ENCODE measurements around the gene MAP7. TPM values are rescaled to one million over a fixed set of nuclear protein-coding genes. Genes with fewer than 3 reads are reported as not detected.
"Not testable (repeated sequence)": the region's sequence is repeated elsewhere in the genome, so short reads cannot be mapped to it uniquely, and the experiment has no call there.

The MAP7 gene
- total RNA-seq, 2 experiments from 2014 or later: 1.1 to 1.3 TPM

DNA sequence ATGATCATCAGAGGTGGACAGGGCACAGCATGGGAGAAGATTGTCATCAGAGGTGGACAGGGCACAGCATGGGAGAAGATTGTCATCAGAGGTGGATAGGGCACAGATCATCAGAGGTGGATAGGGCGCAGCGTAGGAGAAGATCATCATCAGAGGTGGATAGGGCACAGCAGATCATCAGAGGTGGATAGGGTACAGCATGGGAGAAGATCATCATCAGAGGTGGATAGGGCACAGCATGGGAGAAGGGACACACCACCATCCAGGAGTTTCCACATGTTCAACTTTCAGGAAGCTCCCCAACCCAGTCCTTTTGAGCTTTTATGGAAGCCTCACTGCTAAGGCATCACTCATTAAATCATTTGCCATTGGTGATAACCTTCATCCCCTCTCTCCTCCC lies 104.1 kb downstream of the MAP7 start:
- no peak for DNase-seq
- intact Hi-C loops (cut with micrococcal nuclease): no loop called here
- Mint-ChIP-seq H3K36me3 (ENCODE audit: low read depth) (no peaks in the 10 kb centered on the region), H3K27me3 (ENCODE audit: low read depth) (no peaks in the 10 kb centered on the region), H3K4me3 (no peak overlapping the region), H3K9me3 (peaks cover 3% of the 10 kb centered on the region), H3K4me1 (ENCODE audit: low read depth) (no peaks in the 10 kb centered on the region), H3K27ac (no peak overlapping the region)
- CTCF ChIA-PET: no interaction called here

DNA sequence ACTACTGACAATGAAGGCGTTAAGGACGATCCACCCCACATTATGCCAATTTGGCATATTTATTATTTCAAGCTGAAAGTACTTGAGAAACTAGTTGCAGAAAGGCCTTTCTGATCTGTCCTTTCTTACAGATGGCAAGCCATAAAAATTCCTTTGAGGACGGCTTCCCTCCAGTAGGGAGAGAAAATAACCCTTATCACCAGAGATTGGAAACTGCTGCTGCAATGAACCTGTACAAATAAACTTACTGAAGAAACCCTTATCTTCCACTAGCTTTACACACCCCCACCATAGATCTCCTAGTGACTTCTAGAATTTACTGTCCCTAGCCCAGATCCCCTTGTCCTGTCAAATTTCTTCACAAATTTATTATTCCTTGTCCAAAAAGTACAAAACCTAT lies 105.2 kb downstream of the MAP7 start:
- Mint-ChIP-seq H3K36me3 (ENCODE audit: low read depth) (no peaks in the 10 kb centered on the region), H3K4me3 (no peak overlapping the region), H3K27ac (no peak overlapping the region), H3K4me1 (ENCODE audit: low read depth) (no peaks in the 10 kb centered on the region), H3K9me3 (no peaks in the 10 kb centered on the region), H3K27me3 (ENCODE audit: low read depth) (no peaks in the 10 kb centered on the region)
- CTCF ChIA-PET: interaction anchor here (1.4 kb wide), 1 partner anchor 105 kb away, joined by 3 read pairs; the partner anchor contains the start of gene MAP7
- intact Hi-C loops (cut with micrococcal nuclease): no loop called here
- DNase-seq: no peak

DNA sequence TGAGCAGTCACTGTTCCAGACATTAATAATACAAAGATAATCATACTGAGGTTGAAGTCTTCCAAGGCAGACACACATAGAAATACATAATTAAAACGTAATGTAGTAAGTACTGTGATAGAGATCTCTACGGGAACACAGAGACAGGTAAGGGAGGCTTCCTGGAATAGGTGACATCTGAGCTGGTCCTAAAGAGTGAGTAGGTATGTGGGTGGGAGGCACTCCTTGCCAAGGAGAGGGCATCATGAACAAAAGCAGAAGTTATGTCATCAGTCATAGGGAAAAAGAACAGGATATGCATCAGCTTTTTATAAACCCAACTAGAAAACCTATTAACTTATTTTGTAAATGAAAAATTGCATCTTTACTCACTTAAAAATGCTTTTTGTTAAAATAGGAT lies 110.0 kb downstream of the MAP7 start:
- Mint-ChIP-seq H3K4me1 (ENCODE audit: low read depth) (no peaks in the 10 kb centered on the region), H3K9me3 (no peaks in the 10 kb centered on the region), H3K27me3 (ENCODE audit: low read depth) (no peaks in the 10 kb centered on the region), H3K36me3 (ENCODE audit: low read depth) (no peaks in the 10 kb centered on the region), H3K27ac (no peak overlapping the region), H3K4me3 (no peak overlapping the region)
- DNase-seq: no peak
- intact Hi-C loops (cut with micrococcal nuclease): no loop called here
- CTCF ChIA-PET: no interaction called here

DNA sequence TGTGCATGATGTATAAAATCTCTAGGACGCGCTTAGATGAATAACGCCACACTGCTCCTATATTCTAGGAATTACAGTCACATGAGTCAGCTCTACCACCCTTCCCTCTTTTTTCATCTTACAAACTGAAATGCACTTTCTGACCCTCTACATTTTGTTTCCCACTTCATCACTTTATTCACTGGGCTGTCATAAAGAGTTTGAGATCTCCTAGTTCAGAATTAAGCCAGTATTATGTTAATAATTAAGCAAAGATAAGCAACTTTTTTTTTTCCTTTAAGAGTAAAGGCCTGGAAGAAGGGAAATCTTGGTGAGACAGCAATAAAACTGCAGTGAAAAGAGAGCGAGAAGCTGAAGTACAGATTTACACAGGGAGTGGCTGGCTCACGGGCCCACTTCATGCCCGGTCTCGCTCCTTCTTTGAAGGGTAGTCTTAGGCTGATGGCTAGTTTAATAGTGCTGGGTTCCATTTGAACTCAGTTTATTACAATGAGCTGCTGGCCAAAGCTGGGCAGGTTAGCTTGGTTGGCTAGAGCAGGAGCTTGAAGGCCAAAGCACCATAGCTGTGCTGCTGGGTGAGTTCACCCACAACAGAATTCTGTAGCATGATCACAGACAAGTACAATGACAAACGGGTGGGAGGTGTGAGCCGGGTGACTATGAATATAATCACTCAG lies 110.6 kb downstream of the MAP7 start:
- no peaks in the 10 kb centered on the region for H3K9me3 Mint-ChIP-seq
- H3K36me3 Mint-ChIP-seq (ENCODE audit: low read depth): no peaks in the 10 kb centered on the region
- no peaks in the 10 kb centered on the region for H3K4me1 Mint-ChIP-seq (ENCODE audit: low read depth)
- intact Hi-C loops (cut with micrococcal nuclease): no loop called here
- DNase-seq: no peak
- no peak overlapping the region for H3K27ac Mint-ChIP-seq
- no peaks in the 10 kb centered on the region for H3K27me3 Mint-ChIP-seq (ENCODE audit: low read depth)
- no peak overlapping the region for H3K4me3 Mint-ChIP-seq
- CTCF ChIA-PET: interaction anchor here (0.6 kb wide), 1 partner anchor 73 kb away, joined by 3 read pairs; no protein-coding TSS in a partner anchor

DNA sequence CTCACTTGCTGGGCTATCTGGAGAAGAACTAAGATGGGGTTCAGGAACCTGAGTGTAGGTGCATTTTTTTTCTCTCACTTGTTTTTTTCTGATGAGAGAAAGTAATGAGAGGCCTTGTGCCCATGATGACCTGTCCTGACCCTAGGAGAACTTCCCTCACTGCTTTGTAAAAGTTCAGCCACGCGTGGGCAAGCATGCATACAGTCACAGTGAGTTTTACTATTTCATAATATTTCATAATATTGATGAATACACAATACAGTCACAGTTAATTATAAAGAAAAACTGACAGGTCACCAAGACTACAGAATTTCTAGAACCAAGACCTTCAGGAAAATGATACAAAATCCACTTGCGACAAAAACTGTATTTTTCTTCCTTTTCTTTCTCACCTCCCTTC lies 111.8 kb downstream of the MAP7 start:
- Mint-ChIP-seq H3K4me3 (no peak overlapping the region), H3K4me1 (ENCODE audit: low read depth) (no peaks in the 10 kb centered on the region), H3K9me3 (no peaks in the 10 kb centered on the region), H3K36me3 (ENCODE audit: low read depth) (no peaks in the 10 kb centered on the region), H3K27me3 (ENCODE audit: low read depth) (no peaks in the 10 kb centered on the region), H3K27ac (no peak overlapping the region)
- DNase-seq: no peak
- intact Hi-C loops (cut with micrococcal nuclease): no loop called here
- CTCF ChIA-PET: no interaction called here

DNA sequence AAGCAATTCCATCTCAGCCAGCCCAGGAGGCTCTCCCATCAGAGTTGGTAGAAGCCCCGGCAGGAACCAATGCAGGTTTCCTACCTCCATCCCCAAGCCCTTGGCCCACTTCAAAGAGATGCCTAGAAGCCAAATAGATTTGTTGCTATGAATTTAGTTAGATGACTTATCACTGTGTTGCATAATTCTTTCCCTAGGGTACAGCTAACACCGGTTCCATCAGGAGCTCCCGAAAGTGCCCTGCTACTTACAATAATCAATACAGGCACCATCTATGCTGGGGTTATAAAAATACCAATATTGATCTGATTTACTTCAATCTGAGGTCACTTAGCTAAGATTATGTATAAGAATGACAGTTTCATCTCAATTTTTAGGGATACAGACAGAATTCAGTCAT lies 113.0 kb downstream of the MAP7 start:
- H3K36me3 Mint-ChIP-seq (ENCODE audit: low read depth): no peaks in the 10 kb centered on the region
- no peak for DNase-seq
- H3K9me3 Mint-ChIP-seq: no peaks in the 10 kb centered on the region
- no peaks in the 10 kb centered on the region for H3K27me3 Mint-ChIP-seq (ENCODE audit: low read depth)
- H3K4me1 Mint-ChIP-seq (ENCODE audit: low read depth): no peaks in the 10 kb centered on the region
- intact Hi-C loops (cut with micrococcal nuclease): no loop called here
- H3K27ac Mint-ChIP-seq: no peak overlapping the region
- H3K4me3 Mint-ChIP-seq: no peak overlapping the region
- CTCF ChIA-PET: interaction anchor here (1.0 kb wide), 1 partner anchor 22 kb away, joined by 3 read pairs; no protein-coding TSS in a partner anchor

DNA sequence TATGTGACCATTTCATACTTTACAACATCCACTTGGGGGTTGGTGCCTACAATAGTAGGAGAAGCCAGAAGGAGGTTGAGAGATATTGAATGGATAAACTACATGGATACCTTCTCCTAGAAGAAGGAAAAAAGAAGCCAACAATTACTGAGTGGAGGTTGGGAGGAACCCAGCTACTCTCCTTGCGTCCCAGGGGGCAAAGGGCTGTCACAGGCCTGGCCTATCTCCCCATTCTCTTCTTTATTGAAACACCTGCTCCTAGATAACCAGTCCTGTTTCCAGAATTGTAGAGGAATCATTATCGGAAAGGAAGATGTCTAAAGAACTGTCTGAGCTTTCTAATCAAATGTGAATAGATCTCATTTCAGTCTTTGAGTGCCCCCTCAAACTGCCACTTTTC lies 115.1 kb downstream of the MAP7 start:
- DNase-seq: no peak
- no peak overlapping the region for H3K4me3 Mint-ChIP-seq
- intact Hi-C loops (cut with micrococcal nuclease): no loop called here
- no peaks in the 10 kb centered on the region for H3K9me3 Mint-ChIP-seq
- no peaks in the 10 kb centered on the region for H3K27me3 Mint-ChIP-seq (ENCODE audit: low read depth)
- H3K4me1 Mint-ChIP-seq (ENCODE audit: low read depth): no peaks in the 10 kb centered on the region
- CTCF ChIA-PET: interaction anchor here (0.6 to 0.7 kb wide), 3 partner anchors 65 to 90 kb away, joined by 3 to 4 read pairs (median 3); no protein-coding TSS in a partner anchor
- no peaks in the 10 kb centered on the region for H3K36me3 Mint-ChIP-seq (ENCODE audit: low read depth)
- no peak overlapping the region for H3K27ac Mint-ChIP-seq

DNA sequence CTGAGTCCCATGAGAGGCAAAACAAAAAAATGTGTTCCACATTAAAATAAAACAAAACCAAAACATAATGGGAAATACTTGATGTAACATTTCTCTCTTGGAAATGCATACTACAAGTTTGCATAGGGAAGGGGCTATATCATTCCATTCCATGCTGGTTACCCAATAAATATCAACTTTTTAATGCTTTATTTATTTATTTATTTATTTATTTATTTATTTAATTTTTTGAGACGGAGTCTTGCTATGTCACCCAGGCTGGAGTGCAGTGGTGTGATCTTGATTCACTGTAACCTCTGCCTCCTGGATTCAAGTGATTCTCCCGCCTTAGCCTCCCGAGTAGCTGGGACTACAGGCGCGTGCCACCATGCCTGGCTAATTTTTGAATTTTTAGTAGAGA lies 118.9 kb downstream of the MAP7 start:
- H3K4me3 Mint-ChIP-seq; CTCF ChIA-PET; H3K4me1 Mint-ChIP-seq (ENCODE audit: low read depth); H3K27ac Mint-ChIP-seq; DNase-seq; H3K9me3 Mint-ChIP-seq; H3K27me3 Mint-ChIP-seq (ENCODE audit: low read depth); intact Hi-C loops (cut with micrococcal nuclease); H3K36me3 Mint-ChIP-seq (ENCODE audit: low read depth): not testable (repeated sequence)

DNA sequence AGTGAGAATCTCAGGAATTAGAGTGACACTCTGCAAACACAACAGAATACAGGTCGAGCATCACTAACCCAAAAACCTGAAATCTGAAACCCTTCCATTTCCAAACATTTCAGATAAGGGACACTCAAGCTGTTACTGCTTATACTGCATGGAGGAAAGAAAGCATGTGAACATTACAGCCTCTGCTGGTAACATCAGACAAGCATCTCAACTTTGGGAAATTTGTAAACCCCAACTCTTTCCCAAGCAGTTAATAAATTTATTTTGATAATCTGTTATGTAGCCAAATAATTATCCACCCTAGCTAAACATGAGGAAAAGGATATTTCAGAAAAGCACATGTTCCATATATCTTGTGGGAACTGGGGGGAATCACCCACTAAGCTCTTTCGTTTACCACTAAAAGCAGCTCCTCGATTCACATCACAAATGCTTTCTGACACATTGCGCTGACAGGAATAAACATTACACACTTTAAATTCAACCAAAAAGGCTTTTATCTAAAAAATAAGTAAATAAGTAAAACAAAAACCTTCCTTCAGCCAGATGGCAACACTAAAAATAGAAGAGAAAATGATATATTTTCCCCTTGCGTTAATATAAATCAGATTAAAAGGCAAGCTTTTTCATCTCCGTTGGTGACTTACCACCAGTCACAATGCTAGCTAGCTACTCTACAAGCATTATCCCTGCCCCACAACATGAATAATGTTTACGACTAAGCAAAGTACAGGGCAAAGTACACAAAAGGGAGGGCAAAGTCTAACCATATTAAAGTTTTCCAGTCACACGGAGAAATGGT lies 120.8 kb downstream of the MAP7 start:
- Mint-ChIP-seq H3K9me3 (no peaks in the 10 kb centered on the region), H3K36me3 (ENCODE audit: low read depth) (no peaks in the 10 kb centered on the region), H3K4me3 (no peak overlapping the region), H3K27me3 (ENCODE audit: low read depth) (no peaks in the 10 kb centered on the region), H3K27ac (no peak overlapping the region), H3K4me1 (ENCODE audit: low read depth) (no peaks in the 10 kb centered on the region)
- CTCF ChIA-PET: interaction anchor here (0.6 kb wide), 1 partner anchor 214 kb away, joined by 3 read pairs; no protein-coding TSS in a partner anchor
- intact Hi-C loops (cut with micrococcal nuclease): no loop called here
- no peak for DNase-seq

DNA sequence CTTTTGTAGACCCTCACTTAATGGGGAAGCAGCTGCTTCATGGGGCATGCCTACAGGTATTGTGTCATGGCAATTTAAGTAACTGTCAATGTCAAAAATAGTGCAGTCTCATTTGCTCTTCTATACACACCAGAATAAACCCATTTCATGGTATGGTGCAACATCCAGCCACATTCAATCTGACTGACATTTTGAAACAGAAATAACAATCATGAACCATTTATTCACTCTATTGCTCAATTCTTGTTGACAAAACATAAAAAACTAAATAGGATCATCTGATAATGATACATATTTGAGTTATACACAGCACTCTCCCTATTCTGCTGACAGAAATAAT lies 122.9 kb downstream of the MAP7 start:
- Mint-ChIP-seq H3K4me1 (ENCODE audit: low read depth) (no peaks in the 10 kb centered on the region), H3K9me3 (no peaks in the 10 kb centered on the region), H3K4me3 (no peak overlapping the region), H3K27ac (no peak overlapping the region), H3K36me3 (ENCODE audit: low read depth) (no peaks in the 10 kb centered on the region), H3K27me3 (ENCODE audit: low read depth) (no peaks in the 10 kb centered on the region)
- intact Hi-C loops (cut with micrococcal nuclease): no loop called here
- no peak for DNase-seq
- CTCF ChIA-PET: no interaction called here

DNA sequence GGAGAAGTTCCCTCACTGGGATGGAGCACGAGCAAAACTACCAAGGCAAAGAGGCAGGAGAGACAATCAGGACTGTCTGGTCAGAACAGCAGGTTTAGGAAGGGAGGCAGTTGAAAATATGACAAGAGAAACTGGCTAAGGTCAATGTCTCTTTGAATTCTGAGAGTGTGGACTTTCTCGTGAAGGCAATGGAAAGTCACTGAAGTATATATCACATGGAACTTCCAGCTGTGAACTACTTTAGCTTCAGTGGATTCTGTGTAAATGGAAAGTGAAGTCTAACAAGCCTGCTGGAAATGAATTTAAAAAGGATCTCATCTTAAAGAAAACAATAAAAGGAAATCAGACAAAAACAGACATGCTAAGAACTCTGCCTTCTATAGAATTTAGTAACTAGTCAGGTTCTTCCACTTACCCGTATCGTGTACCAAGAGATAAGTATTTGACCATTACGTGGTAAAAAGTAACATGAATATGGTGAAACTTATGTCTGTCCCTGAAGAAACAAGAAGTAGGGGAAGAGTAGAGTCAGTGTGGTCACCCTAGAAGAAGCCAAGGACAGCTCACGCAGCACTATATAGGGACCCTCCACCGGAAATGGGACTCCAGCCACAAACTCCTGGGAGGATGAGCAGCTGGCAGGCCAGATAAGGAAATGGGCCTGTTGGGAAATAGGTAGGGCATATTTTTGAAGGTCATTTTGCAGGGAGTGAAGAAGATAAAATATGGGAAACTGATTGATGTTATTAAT lies 123.4 kb downstream of the MAP7 start:
- Mint-ChIP-seq H3K27ac (no peak overlapping the region), H3K27me3 (ENCODE audit: low read depth) (no peaks in the 10 kb centered on the region), H3K36me3 (ENCODE audit: low read depth) (no peaks in the 10 kb centered on the region), H3K4me1 (ENCODE audit: low read depth) (no peaks in the 10 kb centered on the region), H3K9me3 (no peaks in the 10 kb centered on the region), H3K4me3 (no peak overlapping the region)
- intact Hi-C loops (cut with micrococcal nuclease): no loop called here
- DNase-seq: no peak
- CTCF ChIA-PET: no interaction called here

DNA sequence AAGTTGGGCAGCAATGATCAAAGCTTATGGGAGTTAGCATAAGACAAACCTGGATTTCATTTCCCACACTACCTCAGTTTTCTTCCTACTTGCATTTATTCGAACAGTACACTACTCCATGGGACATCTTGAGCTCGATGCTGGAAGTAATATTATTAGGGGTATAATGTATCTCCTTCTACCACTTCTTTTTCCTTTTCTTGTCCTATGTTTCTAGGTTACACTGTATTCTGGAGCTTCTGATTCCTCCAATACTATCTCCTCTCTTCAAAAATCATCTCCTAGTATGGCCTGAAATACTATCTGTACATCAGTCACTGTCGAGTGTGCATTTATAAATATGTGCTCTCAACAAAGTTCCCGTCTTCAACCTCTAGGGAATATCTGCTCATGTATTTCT lies 124.4 kb downstream of the MAP7 start:
- H3K9me3 Mint-ChIP-seq: no peaks in the 10 kb centered on the region
- CTCF ChIA-PET: no interaction called here
- H3K36me3 Mint-ChIP-seq (ENCODE audit: low read depth): no peaks in the 10 kb centered on the region
- DNase-seq: no peak
- intact Hi-C loops (cut with micrococcal nuclease): no loop called here
- H3K4me3 Mint-ChIP-seq: no peak overlapping the region
- no peaks in the 10 kb centered on the region for H3K4me1 Mint-ChIP-seq (ENCODE audit: low read depth)
- H3K27ac Mint-ChIP-seq: no peak overlapping the region
- no peaks in the 10 kb centered on the region for H3K27me3 Mint-ChIP-seq (ENCODE audit: low read depth)
